Keratinocyte (primary cell): ENCODE results near the gene SLC9A6. TPM values are rescaled to one million over a fixed set of nuclear protein-coding genes. Genes with fewer than 3 reads are reported as not detected.

Experiments
- DNase-seq: peaks from one replicate; pipeline ENCODE4 v3.0.0-alpha.2; 2011; ENCODE audit warnings: low read depth, missing footprints, low spot score
- FAIRE-seq: peaks from 2 replicates; lab custom pipeline; 2011; peaks lifted over from hg19 to GRCh38; lab: Jason Lieb, UNC
- H2AFZ ChIP-seq: 2 replicates; pipeline ENCODE4 v1.6.0; 2012; ENCODE audit warnings: low read length, control low read depth, inconsistent platforms; ENCODE audit not compliant: control insufficient read depth
- H3K27ac ChIP-seq: 2 replicates; pipeline ENCODE4 v1.5.1; 2011; ENCODE audit warnings: low read length; ENCODE audit not compliant: control insufficient read depth, insufficient read depth
- H3K27me3 ChIP-seq: 3 replicates; pipeline ENCODE4 v1.6.0; 2011; ENCODE audit warnings: low read length; ENCODE audit not compliant: control insufficient read depth, insufficient read depth; ENCODE audit errors: extremely low read depth
- H3K36me3 ChIP-seq, 2 experiments: 2 replicates in 1 of 2; 3 replicates in 1 of 2; pipeline ENCODE4 v1.5.1; 2011; ENCODE audit warnings: low read length in 2 of 2, mild to moderate bottlenecking in 1 of 2; ENCODE audit not compliant: control insufficient read depth in 2 of 2, insufficient read depth in 2 of 2; ENCODE audit errors: extremely low read depth in 1 of 2
- H3K4me1 ChIP-seq: 3 replicates; pipeline ENCODE4 v1.5.1; 2011; ENCODE audit warnings: low read length; ENCODE audit not compliant: control insufficient read depth, insufficient read depth; ENCODE audit errors: extremely low read depth
- H3K4me2 ChIP-seq: 3 replicates; pipeline ENCODE4 v1.6.0; 2011; ENCODE audit warnings: low read depth, low read length; ENCODE audit not compliant: control insufficient read depth, insufficient read depth; ENCODE audit errors: extremely low read depth
- H3K4me3 ChIP-seq, 3 experiments: fragments of 200-600 bp in 1 of 3; sonication (generic) in 1 of 3; 2 replicates in 2 of 3; 3 replicates in 1 of 3; pipeline ENCODE4 v1.5.1; 2011 to 2016; ENCODE audit warnings: low read length in 3 of 3, mild to moderate bottlenecking in 3 of 3, control low read depth in 2 of 3, inconsistent platforms in 1 of 3, low read depth in 1 of 3, mixed read lengths in 1 of 3, mixed run types in 1 of 3, moderate library complexity in 1 of 3; ENCODE audit not compliant: control insufficient read depth in 2 of 3, insufficient read depth in 2 of 3; ENCODE audit errors: extremely low read depth in 1 of 3
- H3K79me2 ChIP-seq: 2 replicates; pipeline ENCODE4 v1.6.0; 2012; ENCODE audit warnings: low read length; ENCODE audit not compliant: control insufficient read depth, insufficient read depth
- H3K9ac ChIP-seq: 3 replicates; pipeline ENCODE4 v1.6.0; 2011; ENCODE audit warnings: low read length; ENCODE audit not compliant: control insufficient read depth, insufficient read depth; ENCODE audit errors: extremely low read depth
- H3K9me1 ChIP-seq: 3 replicates; pipeline ENCODE4 v1.6.0; 2011; ENCODE audit warnings: low read length; ENCODE audit not compliant: control insufficient read depth, insufficient read depth; ENCODE audit errors: extremely low read depth
- H3K9me3 ChIP-seq: 2 replicates; pipeline ENCODE4 v1.5.1; 2012; ENCODE audit warnings: low read depth, low read length; ENCODE audit not compliant: control insufficient read depth
- H4K20me1 ChIP-seq: 3 replicates; pipeline ENCODE4 v1.6.0; 2011; ENCODE audit warnings: low read length; ENCODE audit not compliant: control insufficient read depth, insufficient read depth; ENCODE audit errors: extremely low read depth
- EZH2 ChIP-seq: IDR thresholded peaks from one replicate; pipeline ENCODE4 v1.6.1; 2012; ENCODE audit warnings: inconsistent platforms, mild to moderate bottlenecking, low read length, moderate library complexity
- dilution Hi-C: fragments of 300-500 bp; cut with MboI; formaldehyde crosslinking; loops from one replicate; pipeline ENCODE4 v1.7.0; 2020; ENCODE audit warnings: low sequenced_read_pairs; ENCODE audit not compliant: extremely low pct_ligation_motif_present
- polyA plus RNA-seq, 5 experiments: library from polyadenylated mRNA; depleted of rRNA in 3 of 5; stranded (reverse) in 3 of 5; stranded (forward) in 1 of 5; unstranded in 1 of 5; fragments of >200 nt; gene quantifications; 1 replicate in 1 of 5; 2 replicates in 3 of 5; 3 replicates in 1 of 5; pipeline versions ENCODE4 v1.2.1 to v1.2.3, GENCODE V29; 2011 to 2012; ENCODE audit warnings: missing spikeins in 2 of 5, low read depth in 1 of 5, low replicate concordance in 1 of 5
- TF ChIP-seq, protein P1 (sequence below), 3 experiments: IDR thresholded peaks in 1 of 3; conservative IDR thresholded peaks in 1 of 3; optimal IDR thresholded peaks in 1 of 3; 2 replicates in 2 of 3; 3 replicates in 1 of 3; pipeline versions ENCODE3 to v1.5.1; 2011; ENCODE audit warnings: low read length in 3 of 3, mild to moderate bottlenecking in 3 of 3, moderate library complexity in 2 of 3, control low read depth in 1 of 3, inconsistent platforms in 1 of 3; ENCODE audit not compliant: insufficient read depth in 2 of 3; ENCODE audit errors: extremely low read depth in 1 of 3

Gene SLC9A6
- polyA plus RNA-seq, 1 donor (not counting 4 experiments of a cell fraction or from before 2014, with no cell fraction given) = 17.4 TPM

DNA sequence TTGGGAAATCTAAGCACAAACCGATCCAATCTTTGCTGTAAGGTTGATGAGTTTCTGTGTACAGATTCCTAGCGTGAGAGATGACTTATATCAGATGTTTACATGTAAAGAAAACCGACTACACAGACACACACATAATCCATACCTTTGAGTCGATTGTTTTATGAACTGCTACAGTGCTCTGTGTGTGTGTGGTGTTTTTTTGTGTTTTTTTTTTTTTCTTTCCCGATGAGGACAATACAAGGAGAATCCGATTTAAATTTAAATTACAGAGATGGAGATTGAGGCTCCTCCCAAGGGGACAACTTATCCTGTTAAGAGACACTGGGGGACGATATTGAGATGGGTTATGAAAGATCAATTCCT is 461 bp upstream of the SLC9A6 start:
- Histone ChIP-seq H3K4me2 (peak overlapping the region; percentile 77), H3K27me3 (no peaks in the 10 kb centered on the region), H3K4me3 (peak overlapping the region; percentile 48 to 75 (median 74)), H3K4me1 (peaks cover 8% of the 10 kb centered on the region), H3K9me3 (no peaks in the 10 kb centered on the region), H3K27ac (peak overlapping the region; percentile 76), H3K36me3 (no peaks in the 10 kb centered on the region), H2AFZ (peak overlapping the region; percentile 85), H4K20me1 (no peaks in the 10 kb centered on the region), H3K9me1 (no peaks in the 10 kb centered on the region), H3K9ac (peak overlapping the region; percentile 81), H3K79me2 (peaks cover 21% of the 10 kb centered on the region)
- DNase-seq (no peak), FAIRE-seq (no peak)
- TF ChIP-seq, protein P1, sequence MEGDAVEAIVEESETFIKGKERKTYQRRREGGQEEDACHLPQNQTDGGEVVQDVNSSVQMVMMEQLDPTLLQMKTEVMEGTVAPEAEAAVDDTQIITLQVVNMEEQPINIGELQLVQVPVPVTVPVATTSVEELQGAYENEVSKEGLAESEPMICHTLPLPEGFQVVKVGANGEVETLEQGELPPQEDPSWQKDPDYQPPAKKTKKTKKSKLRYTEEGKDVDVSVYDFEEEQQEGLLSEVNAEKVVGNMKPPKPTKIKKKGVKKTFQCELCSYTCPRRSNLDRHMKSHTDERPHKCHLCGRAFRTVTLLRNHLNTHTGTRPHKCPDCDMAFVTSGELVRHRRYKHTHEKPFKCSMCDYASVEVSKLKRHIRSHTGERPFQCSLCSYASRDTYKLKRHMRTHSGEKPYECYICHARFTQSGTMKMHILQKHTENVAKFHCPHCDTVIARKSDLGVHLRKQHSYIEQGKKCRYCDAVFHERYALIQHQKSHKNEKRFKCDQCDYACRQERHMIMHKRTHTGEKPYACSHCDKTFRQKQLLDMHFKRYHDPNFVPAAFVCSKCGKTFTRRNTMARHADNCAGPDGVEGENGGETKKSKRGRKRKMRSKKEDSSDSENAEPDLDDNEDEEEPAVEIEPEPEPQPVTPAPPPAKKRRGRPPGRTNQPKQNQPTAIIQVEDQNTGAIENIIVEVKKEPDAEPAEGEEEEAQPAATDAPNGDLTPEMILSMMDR (optimal IDR thresholded peaks at IDR 0.05 in 1 of 3, IDR thresholded peaks at IDR 0.05 in 1 of 3, conservative IDR thresholded peaks at IDR 0.05 in 1 of 3; ENCODE audit: extremely low read depth in 1 of 3, insufficient read depth in 2 of 3, low read length in 3 of 3) = no peak
- no peak for TF ChIP-seq EZH2
- dilution Hi-C loops = no loop called here

DNA sequence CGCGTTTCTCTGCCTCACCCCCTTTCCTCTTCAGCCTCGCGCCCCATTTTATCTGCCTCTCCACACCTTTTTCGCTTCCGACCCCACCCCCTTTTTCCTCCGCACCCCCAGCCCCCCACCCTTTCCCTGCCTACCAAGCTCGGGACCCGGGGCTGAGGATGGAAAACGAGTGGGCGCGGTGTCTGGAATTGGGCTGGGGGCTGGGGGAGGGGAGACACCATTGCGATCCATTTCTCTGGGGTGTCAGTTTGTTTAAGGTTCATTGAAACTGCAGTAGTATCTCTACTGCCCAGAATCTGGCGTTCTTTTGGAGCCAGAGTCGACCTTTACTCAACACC is 707 bp downstream of the SLC9A6 start:
- Histone ChIP-seq H3K27me3 (no peaks in the 10 kb centered on the region), H3K79me2 (peaks cover 21% of the 10 kb centered on the region), H3K4me2 (peak overlapping the region; percentile 83), H4K20me1 (no peaks in the 10 kb centered on the region), H3K27ac (peak overlapping the region; percentile 49), H3K4me1 (peaks cover 8% of the 10 kb centered on the region), H3K4me3 (peak overlapping the region; percentile 48 to 76 (median 74)), H3K9ac (peak overlapping the region; percentile 81), H3K9me3 (no peaks in the 10 kb centered on the region), H3K9me1 (no peaks in the 10 kb centered on the region), H2AFZ (peak overlapping the region; percentile 77), H3K36me3 (no peaks in the 10 kb centered on the region)
- no peak for FAIRE-seq
- TF ChIP-seq, protein P1 (optimal IDR thresholded peaks at IDR 0.05 in 1 of 3, IDR thresholded peaks at IDR 0.05 in 1 of 3, conservative IDR thresholded peaks at IDR 0.05 in 1 of 3; ENCODE audit: extremely low read depth in 1 of 3, insufficient read depth in 2 of 3, low read length in 3 of 3) = no peak
- no peak for TF ChIP-seq EZH2
- no peak for DNase-seq
- dilution Hi-C loops = no loop called here
